CD4-positive, alpha-beta T cell treated with Interleukin-21 for 1 hour (primary cell): ENCODE results near the gene SLCO3A1.
"Not testable (repeated sequence)": the region's sequence is repeated elsewhere in the genome, so short reads cannot be mapped to it uniquely, and the experiment has no call there.

Source experiments
- DNase-seq: peaks from one replicate; pipeline ENCODE4 v3.0.0-alpha.2; 2020

Gene SLCO3A1

GRCh38 chr15:91942720-91943394 is 89.3 kb downstream of the SLCO3A1 start:
- peak; percentile 62 for DNase-seq

- DNase-seq, result no peak
These were observed 90.8 kb downstream of the SLCO3A1 start for GRCh38 chr15:91944331-91944730.

GRCh38 chr15:91945385-91945784 is 91.9 kb downstream of the SLCO3A1 start:
- no peak for DNase-seq

GRCh38 chr15:91946075-91946474 is 92.6 kb downstream of the SLCO3A1 start:
- no peak for DNase-seq

GRCh38 chr15:91946581-91947292 is 93.2 kb downstream of the SLCO3A1 start:
- no peak for DNase-seq

GRCh38 chr15:91947293-91947679 is 93.8 kb downstream of the SLCO3A1 start:
- peak; percentile 7 for DNase-seq

- DNase-seq, result no peak
These were observed 94.4 kb downstream of the SLCO3A1 start for GRCh38 chr15:91947683-91948608.

- no peak for DNase-seq
These were observed 95.9 kb downstream of the SLCO3A1 start for GRCh38 chr15:91949361-91949760.

GRCh38 chr15:91950054-91950453 is 96.5 kb downstream of the SLCO3A1 start:
- DNase-seq, result no peak

- no peak for DNase-seq
These were observed 97.3 kb downstream of the SLCO3A1 start for GRCh38 chr15:91950631-91951329.

GRCh38 chr15:91952216-91952615 is 98.7 kb downstream of the SLCO3A1 start:
- DNase-seq, result no peak

- DNase-seq, result no peak
These were observed 99.9 kb downstream of the SLCO3A1 start for GRCh38 chr15:91953432-91953831.

- no peak for DNase-seq
These were observed 100.8 kb downstream of the SLCO3A1 start for GRCh38 chr15:91954292-91954691.

GRCh38 chr15:91956026-91956723 is 102.7 kb downstream of the SLCO3A1 start:
- no peak for DNase-seq

GRCh38 chr15:91961357-91961756 is 107.8 kb downstream of the SLCO3A1 start:
- no peak for DNase-seq

- not testable (repeated sequence) for DNase-seq
These were observed 110.2 kb downstream of the SLCO3A1 start for GRCh38 chr15:91963747-91964146.

GRCh38 chr15:91965501-91966193 is 112.1 kb downstream of the SLCO3A1 start:
- DNase-seq, result no peak

GRCh38 chr15:91966194-91966552 is 112.7 kb downstream of the SLCO3A1 start:
- no peak for DNase-seq

GRCh38 chr15:91967935-91968606 is 114.6 kb downstream of the SLCO3A1 start:
- no peak for DNase-seq

- no peak for DNase-seq
These were observed 115.1 kb downstream of the SLCO3A1 start for GRCh38 chr15:91968610-91969009.

GRCh38 chr15:91970142-91970541 is 116.6 kb downstream of the SLCO3A1 start:
- no peak for DNase-seq
